HK-2 (cell line): ENCODE results near the gene CCDC192.

Source experiments
- DNase-seq: peaks from one replicate; pipeline ENCODE4 v3.0.0-alpha.2; 2018; ENCODE audit not compliant: unreplicated experiment

CCDC192 gene

GRCh38 chr5:127922603-127923002 is 219.4 kb downstream of the CCDC192 start:
- no peak for DNase-seq

DNA sequence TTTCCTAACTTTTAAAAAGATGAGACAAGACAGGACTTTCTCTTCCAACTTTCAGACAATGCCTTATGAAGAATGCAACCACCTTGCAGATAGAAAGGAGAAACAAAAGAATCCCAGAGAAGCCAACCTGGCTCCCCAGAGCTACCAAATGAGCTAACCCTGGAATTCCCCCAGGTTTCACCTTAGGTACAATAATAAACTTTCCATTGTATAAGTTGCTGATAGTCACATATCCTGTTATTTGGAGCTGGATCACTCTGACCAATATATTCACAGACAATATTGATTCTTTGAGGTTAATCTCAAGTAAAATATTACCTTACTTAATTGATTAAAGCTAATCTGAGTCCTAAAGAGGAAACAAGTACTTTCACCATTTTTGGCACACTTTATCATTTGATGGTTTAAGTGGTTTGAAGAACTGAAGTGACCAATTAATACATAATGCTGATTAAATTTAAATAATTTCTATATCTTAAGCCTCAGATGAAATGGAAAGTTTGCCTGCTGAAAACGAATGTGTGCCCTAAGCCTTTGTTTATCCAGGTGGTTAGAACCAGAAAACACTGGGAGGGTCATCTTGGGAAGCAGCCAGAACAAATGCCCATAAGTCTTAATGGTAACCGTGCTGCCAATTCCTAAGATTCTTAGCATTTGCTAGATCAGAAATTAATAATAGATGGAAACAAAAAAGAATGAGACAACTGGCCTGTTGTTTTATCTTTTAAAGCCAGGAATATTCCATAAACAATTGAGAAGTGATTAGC is 220.8 kb downstream of the CCDC192 start:
- no peak for DNase-seq

- no peak for DNase-seq
Observed at GRCh38 chr5:127924606-127925005, 221.4 kb downstream of the CCDC192 start.

DNA sequence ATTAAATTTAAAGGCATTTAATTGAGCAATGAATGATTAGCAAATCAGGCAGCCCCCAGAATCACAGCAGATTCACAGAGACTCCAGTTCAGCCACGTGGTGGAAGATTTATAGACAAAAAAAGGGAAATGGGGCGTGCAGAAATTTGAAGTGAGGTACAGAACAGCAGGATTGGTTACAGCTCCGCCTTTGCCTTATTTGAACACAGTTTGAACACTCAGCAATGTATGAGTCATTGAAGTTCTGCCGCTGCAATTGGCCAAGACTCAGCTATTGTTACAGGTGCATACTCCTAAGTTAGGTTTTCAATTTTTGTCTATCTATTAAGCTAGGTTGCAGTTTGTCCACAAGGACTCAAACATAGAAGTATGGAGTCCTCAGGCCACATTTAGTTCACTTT is 222.7 kb downstream of the CCDC192 start:
- DNase-seq: no peak

GRCh38 chr5:127926974-127927373 is 223.8 kb downstream of the CCDC192 start:
- DNase-seq: no peak

GRCh38 chr5:127928053-127928452 is 224.9 kb downstream of the CCDC192 start:
- no peak for DNase-seq

DNA sequence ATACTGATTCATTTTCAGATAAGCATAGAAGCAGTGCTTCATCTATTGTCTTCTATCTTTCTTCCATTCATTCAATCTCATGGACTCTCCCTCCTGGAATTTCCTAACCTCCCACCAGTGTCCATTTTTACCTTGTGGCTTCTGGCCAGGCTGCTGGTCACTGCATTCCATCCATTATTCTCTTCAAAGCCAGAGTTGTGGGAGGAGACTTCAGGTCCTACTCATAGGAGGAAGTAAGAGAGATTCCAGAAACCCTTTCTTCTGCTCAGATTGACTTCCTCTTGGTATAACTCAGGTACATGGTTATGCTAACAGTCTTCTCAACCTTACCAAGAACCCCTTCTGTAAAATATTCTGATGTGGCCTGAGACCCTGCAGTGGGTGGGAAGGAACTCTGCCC is 227.1 kb downstream of the CCDC192 start:
- DNase-seq: peak; percentile 10

DNA sequence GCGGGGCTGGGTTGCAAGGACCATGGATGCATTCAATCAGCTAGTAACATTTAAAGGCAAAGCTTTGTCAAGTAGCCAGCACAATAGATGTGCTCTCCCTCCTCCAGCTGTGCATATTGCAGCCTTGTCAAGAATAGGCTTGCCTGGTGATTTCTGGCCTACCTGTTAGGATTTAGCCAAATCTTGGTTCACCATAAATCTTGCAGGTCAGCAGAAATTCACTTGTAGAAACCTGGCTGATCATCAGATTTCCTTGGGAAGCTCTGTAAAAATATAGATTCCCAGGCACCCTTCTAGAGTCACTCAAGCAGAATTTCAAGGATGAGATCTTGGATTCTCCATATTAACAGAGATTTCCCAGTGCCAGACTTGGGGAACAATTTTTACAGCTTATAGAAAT is 228.2 kb downstream of the CCDC192 start:
- no peak for DNase-seq

GRCh38 chr5:127933348-127933747 is 230.2 kb downstream of the CCDC192 start:
- DNase-seq: peak; percentile 3

GRCh38 chr5:127934791-127935256 is 231.6 kb downstream of the CCDC192 start:
- DNase-seq: peak; percentile 40

- DNase-seq: no peak
Observed at GRCh38 chr5:127935398-127935797, 232.2 kb downstream of the CCDC192 start.

GRCh38 chr5:127936439-127936972 is 233.3 kb downstream of the CCDC192 start:
- no peak for DNase-seq

DNA sequence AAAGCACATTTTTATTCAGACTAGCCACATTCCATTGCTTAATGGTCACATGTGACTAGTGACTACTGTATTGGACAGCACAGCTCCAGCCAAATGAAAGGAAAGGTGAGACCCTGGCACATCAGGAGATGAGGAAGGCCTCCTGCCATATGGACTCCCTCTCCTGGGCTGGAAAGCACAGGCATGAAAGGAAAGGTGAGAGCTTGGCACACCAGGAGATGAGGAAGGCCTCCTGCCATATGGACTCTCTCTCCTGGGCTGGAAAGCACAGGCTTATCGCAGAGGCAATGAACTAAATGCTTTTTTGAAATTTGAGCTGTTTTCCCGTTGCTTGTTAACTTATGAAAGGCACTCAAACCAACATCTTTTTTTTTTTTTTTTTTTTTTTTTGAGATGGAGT is 235.6 kb downstream of the CCDC192 start:
- DNase-seq: no peak

DNA sequence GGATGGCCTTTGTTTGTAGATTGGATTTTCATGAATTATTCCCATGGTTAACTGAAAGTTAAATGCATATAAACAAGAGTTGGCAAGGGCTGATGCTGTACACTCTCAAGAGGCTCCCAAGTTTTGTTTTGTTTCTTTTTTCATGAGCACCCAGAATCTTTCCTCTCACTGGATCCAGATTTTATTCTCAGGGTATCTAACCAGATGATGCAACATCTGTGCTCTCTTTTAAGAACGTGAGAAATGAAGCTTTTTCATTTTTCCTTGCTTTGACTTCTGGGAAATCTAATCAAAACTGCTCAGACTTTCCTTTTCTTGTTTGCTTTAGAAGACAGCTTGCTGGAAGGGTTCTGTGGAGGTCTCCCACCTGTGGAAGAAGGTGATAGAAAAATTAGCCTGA is 237.7 kb downstream of the CCDC192 start:
- no peak for DNase-seq

DNA sequence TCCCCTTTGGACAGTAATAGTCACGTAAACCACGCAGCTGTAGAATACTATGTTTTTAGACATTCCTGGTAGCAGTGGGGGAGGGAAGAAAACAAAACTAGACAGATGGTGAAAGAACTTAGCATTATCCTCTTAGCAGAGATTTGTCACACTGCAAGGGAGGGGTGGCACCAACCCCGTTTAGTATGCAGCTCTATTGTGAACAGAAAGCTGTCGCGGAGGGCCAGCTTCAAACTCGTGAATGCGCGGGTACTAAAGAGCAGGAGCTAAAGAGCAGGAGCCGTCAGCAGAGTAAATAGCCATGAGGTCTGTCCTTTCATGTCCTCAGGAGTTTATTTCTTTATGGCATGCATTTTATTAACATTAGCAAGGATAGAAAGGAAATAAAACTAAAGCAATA is 238.5 kb downstream of the CCDC192 start:
- DNase-seq: no peak

- DNase-seq: no peak
Observed at GRCh38 chr5:127942246-127943060, 239.3 kb downstream of the CCDC192 start.

DNA sequence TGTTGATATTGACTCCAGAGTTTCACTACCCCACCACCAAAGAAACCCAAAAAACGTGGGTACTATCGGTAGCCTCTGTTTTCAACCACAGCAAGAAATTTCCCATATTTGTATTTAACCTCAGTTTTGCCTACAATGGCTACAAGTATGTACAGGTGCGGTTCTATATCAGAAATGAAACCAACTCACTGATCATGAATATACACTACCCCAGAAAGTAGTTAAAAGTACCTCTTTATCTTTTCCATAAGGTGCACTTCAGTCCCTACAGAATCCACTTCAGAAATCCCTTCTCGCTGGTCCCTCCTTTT is 239.8 kb downstream of the CCDC192 start:
- DNase-seq: no peak

GRCh38 chr5:127944125-127944524 is 240.9 kb downstream of the CCDC192 start:
- no peak for DNase-seq

GRCh38 chr5:127947941-127948340 is 244.8 kb downstream of the CCDC192 start:
- DNase-seq: no peak

DNA sequence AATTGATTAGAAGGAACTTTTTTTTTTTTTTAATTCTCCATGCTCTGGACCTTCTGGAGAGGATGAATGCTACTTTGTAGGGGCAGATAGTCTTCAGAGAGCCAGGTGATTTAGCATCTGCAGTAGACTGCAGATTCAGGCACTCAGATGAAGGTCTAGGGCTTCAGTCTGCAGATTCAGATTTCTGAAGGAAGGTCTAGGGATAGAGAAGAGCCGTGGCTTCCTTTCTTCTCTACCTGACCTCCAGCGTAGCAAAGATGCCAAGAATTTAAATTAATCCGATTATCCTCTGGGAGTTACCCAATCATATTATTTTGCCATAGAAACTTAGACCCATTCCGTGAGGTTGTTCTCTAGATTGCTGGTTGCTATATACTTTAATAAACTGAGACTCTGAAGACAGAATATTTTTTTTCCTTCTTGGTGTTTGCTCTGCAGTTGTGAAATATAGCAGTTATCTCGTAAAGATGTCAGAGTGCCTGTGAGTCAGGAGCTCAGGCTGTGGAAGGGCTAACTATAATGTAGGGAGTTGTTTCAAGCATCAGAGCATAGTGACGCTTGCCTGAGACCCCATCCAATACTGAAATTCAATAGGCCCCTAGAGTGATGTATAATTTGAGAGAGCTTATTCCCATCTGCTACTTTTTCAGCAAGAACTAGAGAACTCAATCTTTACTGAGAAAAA is 247.7 kb downstream of the CCDC192 start:
- no peak for DNase-seq

DNA sequence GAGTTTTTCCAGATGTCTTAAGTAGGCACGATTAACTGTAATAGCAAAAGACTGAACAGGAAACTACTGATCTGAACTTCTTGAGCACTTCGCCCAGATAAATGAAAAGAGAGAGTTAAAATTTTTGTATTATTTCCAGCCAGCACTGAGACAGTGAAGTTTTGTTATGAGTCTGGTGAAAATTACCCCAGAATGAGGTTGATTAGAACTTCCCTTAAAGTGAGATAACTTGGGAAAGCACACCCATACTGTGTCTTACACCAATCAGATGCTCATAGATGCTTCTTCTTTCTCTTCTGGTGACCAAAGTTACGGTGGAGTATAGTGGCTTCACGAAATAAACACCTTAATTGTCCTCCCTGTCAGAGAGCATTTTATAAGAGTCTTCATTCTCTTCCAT is 248.6 kb downstream of the CCDC192 start:
- no peak for DNase-seq

GRCh38 chr5:127957183-127957582 is 254.0 kb downstream of the CCDC192 start:
- DNase-seq: peak; percentile 14
